HUDEP-2 (cell line): Measurements from ENCODE around the gene GRIA4.

Experiments
- DNase-seq, 76 experiments: peaks; one replicate each; lab custom pipeline; 2025; ENCODE audit not compliant: unreplicated experiment in 76 of 76; lab: John Stamatoyannopoulos, UW

GRIA4 gene

GRCh38 chr11:105636496-105636895, 26.6 kb downstream of the GRIA4 start:
- no peak for DNase-seq

DNA sequence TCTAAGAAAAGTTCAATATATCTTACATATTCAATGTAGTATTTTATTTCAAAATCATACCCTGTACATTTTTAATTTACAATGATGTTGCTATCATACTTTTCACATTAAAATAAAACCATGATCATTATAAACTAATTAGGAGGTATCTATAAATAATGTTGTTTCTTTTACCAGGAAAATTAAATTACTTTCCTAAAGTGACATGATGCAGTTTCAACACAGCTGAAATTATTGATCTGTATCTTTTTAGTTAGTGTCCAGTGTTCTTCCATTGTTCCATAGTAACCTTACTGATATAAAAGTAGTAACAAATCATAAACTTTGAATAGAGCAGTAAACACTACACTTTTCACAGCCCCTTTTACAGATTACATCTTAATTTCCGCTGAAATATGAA, 29.7 kb downstream of the GRIA4 start:
- DNase-seq, result no peak

- DNase-seq, result no peak
These were observed 31.6 kb downstream of the GRIA4 start for GRCh38 chr11:105641433-105641832.

DNA sequence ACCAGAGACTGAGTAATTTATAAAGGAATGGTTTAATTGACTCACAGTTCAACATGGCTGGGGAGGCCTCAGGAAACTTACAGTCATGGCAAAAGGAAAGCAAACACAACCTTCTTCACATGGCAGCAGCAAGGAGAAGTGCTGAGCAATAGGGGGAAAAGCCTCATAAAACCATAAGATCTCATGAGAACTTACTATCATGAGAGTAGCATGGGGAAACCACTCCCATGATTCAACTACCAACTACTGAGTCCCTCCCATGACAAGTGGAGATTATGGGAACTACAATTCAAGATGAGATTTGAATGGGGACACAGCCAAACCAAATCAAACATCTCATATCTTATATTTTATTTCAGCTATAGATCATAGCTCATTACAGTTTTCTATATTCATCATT, 33.0 kb downstream of the GRIA4 start:
- no peak for DNase-seq

DNA sequence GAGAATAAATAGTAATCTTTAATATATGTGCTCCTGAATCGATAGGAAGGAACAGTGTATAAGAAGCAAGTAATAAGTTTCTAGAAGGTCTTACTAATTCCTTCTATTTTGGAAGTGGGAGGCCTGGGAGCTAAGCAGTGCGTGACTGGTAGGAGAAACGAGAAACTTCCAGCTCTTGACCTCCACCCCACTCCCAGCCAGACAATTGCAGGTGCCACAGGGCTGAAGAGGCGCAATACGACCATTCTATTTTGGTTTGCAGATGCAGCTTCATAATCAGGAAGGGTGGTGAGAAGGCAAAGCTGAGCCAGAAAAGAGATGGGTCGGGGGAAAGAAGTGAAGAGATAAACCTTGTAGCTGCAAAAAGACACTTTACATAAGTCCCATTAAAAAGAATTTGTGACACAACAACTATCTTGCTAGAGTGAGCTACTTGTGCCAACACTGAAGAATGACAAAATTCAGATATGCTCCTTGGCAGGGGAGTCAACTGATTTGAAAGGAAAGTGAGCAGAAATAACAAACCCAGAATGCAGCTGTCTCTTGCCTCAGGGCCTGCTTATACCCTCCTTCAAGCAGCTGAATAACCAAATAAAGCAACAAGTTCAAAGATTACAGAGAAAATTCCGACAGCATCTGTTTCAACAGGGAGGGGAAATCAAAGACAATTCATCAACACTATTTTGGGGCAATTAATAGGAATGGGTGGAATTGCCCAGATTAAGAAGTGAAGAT, 35.1 kb downstream of the GRIA4 start:
- DNase-seq, result no peak

DNA sequence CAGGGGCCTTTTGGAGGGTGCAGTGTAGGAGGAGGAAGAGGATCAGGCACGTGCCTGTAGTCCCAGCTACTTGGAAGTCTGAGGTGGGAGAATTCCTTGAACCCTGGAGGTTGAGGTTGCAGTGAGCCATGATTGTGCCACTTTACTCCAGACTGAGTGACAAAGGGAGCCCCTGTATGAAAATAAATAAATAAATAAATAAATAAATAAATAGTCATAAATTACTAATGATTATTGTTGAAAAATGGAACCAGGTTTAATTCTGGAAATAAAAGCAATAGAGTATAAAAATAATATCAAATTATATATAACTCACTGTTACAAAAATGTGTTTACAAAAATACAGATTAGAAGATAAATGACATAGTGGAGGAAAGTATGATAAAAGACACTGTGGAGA, 37.9 kb downstream of the GRIA4 start:
- DNase-seq, result no peak

GRCh38 chr11:105648762-105649161, 38.9 kb downstream of the GRIA4 start:
- DNase-seq, result no peak

DNA sequence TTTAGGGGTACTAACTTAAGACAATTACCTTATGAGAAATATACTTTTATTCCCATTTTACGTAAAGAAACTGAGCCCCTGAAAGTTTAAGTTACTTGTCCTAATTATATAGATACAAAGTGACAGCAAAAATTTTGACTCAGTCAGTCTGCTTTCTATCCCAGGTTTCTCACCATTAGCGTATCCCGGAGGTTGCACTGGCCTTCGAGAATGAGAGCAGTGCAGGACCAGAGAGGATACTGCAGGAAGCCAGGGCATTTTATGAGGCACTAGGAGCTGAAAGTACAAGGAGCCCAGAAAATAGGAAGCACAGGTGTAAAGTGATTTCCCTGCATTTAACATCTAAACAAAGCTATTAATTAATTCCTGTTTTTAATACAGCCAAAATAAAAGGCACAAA, 55.4 kb downstream of the GRIA4 start:
- no peak for DNase-seq

GRCh38 chr11:105667441-105667840, 57.6 kb downstream of the GRIA4 start:
- DNase-seq, result no peak

DNA sequence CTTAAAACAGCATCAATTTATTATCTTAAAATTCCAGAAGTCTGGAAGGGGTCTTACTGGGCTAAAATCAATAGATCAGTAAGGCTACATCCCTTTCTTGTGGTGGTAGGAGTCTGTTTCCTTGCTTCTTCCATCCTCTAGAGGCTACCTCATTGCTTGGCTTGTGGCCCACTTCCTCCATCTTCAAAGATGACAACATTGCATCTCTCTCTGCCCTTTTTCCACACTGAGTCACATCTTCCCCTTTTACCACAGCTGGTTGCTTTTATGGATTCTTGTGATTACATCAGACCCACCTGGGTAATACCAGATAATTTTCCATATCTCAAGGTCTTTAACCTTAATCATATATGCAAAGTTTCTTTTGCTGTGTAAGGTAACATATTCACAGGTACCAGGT, 60.9 kb downstream of the GRIA4 start:
- DNase-seq, result no peak

- DNase-seq, result peak in 5 of 76 experiments; percentile 0 to 24 (median 8)
These were observed 63.2 kb downstream of the GRIA4 start for GRCh38 chr11:105673089-105673488.

DNA sequence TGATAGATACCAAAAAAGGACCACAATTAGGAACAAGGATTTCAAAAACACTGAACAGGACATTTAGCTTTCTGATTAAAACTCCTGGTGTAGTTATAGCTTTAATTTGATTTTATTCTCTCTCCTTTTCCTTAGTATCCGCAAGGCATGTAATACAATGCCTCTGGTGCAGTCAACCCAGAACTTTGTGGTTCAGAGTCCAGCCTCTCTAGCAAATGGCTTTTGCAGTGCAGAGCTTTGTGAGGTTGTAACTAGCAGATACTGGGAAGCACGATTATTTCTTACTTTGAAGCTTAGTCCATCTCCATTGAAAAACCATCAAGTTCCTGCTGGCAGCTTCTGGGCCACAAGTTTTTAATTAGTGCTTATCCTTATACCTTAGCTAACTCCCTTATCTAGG, 79.8 kb downstream of the GRIA4 start:
- no peak for DNase-seq

DNA sequence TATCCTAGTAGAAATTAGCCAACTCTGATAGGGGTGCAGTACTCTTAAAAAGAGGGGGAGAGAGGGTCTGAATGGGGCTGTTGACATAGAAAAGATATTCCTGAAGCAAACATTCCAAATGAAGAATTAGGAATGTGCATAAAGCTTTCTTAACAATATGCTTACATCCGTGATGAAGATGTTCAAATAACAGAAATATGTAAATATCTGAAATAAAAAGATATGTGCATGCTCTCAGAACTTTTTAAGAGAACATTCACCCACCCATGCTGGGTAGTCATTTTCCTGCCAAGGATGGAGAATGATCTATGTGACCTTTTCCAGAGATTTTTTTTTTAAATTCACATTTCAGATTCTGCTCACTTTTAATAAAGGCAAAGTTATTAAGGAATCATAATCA, 80.6 kb downstream of the GRIA4 start:
- DNase-seq, result no peak

DNA sequence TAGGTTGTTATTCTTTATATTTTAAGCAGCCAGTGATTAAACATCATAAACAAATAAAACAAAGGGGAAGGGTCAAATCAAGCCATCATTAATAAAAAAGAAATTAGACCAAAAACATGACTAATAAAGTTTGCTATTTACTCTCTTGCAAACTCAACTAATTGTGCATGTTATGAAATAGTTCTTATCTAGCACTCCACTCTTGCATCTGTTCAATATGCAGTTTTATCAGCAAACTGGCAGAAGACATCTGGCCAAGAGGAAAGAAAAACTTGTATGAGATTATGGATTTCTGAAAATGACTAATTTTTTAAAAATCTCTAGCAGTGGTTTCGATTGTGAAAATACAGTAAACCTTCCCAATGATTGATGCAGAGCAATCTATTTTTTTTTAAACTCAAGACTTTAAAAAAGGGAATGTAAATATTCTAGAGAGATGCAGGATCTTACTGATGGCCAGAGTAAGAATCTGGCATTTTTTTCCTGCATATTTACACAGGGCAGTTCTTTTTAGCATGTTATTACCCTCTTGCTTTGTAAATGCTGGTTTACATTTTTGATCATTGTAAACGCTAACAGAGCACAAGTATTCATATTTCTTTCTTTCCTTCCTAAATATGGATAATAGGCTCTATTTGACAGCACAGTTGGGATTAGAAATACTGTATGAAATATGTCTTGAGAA, 83.3 kb downstream of the GRIA4 start:
- peak in 1 of 76 experiments; percentile 34 for DNase-seq

GRCh38 chr11:105696000-105696399, 86.1 kb downstream of the GRIA4 start:
- no peak for DNase-seq

DNA sequence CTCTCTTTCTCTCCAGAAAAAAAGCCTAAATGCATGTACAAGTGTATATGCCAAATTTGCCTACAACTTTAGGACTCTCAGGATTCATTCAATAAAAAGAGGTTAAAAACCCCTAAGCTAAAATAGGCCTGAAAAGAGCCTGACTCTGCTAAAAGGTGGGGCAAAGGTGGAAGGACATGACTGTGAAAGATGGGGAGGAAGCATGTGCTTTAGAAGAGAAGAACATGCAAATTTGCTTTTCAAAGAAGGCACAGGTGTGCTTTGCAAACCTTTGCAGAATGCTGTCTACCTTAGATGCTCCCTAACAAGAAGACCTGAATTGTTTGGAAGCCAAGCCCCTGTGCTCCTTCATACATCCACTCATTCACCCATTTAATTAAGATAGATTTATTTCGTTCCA, 87.4 kb downstream of the GRIA4 start:
- no peak for DNase-seq

- DNase-seq, result no peak
These were observed 89.3 kb downstream of the GRIA4 start for GRCh38 chr11:105699203-105699602.

DNA sequence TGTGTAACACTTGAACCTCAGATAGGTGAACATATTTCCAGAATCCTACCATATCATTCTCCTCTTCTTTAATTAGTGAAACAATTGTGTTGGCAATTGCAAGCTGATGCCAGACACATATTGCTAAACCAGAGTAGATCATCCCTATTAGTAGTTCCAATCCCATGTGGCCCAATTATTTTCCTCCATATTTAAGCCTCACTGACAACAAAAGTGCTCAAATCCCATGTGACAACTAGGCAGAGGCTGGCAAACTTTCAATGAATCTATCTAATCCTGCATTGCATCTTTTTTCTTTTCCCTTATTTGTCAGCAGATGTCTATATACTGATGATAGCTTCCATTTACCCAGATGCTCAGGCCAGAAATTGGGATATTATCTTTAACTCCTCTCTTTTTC, 90.4 kb downstream of the GRIA4 start:
- DNase-seq, result no peak

- DNase-seq, result no peak
These were observed 91.2 kb downstream of the GRIA4 start for GRCh38 chr11:105701098-105701497.

GRCh38 chr11:105705786-105706530, 96.1 kb downstream of the GRIA4 start:
- no peak for DNase-seq

GRCh38 chr11:105713106-105713505, 103.2 kb downstream of the GRIA4 start:
- DNase-seq, result no peak

- no peak for DNase-seq
These were observed 103.8 kb downstream of the GRIA4 start for GRCh38 chr11:105713696-105714095.
